GM12874 (cell line): ENCODE data around the gene NMB.

Experiments
- TF ChIP-seq, protein P1 (sequence below): IDR thresholded peaks from 2 replicates; pipeline ENCODE4 v1.5.1; 2011; ENCODE audit warnings: low read depth, mild to moderate bottlenecking, control low read depth, low read length, moderate library complexity; ENCODE audit not compliant: insufficient read depth

Gene NMB

DNA sequence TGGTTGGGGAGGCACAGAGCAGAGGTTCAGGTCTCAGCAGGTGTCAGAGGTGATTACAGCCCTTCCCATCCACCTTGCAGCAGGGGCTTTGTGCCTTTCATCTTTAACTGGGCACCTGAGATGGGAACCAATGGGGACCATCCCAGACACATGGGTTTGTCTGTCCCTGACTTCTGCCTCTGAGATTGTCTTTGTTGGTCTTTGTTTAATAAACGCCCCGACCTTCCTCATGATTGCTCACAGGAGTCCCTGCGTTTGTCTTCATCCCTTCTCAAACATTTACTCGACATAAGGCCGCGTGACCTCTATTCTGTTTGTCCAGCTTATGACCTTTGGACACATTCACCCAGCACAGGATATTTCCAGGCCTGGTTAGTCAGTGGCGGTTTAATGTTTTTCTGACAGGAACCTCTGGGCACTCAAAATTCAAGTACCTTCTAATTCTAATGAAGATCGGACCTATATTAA lies 51.3 kb downstream of the NMB start:
- TF ChIP-seq, protein P1, sequence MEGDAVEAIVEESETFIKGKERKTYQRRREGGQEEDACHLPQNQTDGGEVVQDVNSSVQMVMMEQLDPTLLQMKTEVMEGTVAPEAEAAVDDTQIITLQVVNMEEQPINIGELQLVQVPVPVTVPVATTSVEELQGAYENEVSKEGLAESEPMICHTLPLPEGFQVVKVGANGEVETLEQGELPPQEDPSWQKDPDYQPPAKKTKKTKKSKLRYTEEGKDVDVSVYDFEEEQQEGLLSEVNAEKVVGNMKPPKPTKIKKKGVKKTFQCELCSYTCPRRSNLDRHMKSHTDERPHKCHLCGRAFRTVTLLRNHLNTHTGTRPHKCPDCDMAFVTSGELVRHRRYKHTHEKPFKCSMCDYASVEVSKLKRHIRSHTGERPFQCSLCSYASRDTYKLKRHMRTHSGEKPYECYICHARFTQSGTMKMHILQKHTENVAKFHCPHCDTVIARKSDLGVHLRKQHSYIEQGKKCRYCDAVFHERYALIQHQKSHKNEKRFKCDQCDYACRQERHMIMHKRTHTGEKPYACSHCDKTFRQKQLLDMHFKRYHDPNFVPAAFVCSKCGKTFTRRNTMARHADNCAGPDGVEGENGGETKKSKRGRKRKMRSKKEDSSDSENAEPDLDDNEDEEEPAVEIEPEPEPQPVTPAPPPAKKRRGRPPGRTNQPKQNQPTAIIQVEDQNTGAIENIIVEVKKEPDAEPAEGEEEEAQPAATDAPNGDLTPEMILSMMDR = no peak

DNA sequence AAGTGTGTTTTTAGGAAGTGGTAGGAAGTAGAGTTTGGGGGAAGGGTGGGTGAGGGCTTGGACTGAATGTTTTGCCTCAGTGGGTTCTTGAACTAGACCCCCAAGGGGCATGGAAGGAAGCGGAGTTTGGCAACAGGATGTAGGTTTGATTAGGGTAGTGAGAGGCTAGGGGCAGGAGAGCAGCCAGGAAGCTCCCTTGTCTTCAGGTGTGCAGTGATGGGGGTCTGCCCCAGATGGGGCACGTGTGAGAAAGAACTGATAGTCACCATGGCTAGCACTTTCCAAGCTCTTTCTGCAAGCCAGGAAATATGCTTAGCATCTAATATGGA lies 52.5 kb downstream of the NMB start:
- TF ChIP-seq, protein P1 = no peak
